Stimulated activated CD8-positive, alpha-beta memory T cell treated with anti-CD3 and anti-CD28 coated beads, Interleukin-4, amount 100 ng/mL, for 1 hour (primary cell): ENCODE measurements around the gene CNMD.
"Not testable (repeated sequence)": the region's sequence is repeated elsewhere in the genome, so short reads cannot be mapped to it uniquely, and the experiment has no call there.

ENCODE experiments used
- DNase-seq, 2 donors: peaks; one replicate each; pipeline ENCODE4 v3.0.0-alpha.2; 2020; ENCODE audit warnings: low read depth in 2 of 2, low spot score in 1 of 2

Gene CNMD

GRCh38 chr13:52744842-52745375 is 5.3 kb upstream of the CNMD start:
- DNase-seq = no peak

- DNase-seq = no peak
Measured at GRCh38 chr13:52743988-52744387, 4.4 kb upstream of the CNMD start.

DNA sequence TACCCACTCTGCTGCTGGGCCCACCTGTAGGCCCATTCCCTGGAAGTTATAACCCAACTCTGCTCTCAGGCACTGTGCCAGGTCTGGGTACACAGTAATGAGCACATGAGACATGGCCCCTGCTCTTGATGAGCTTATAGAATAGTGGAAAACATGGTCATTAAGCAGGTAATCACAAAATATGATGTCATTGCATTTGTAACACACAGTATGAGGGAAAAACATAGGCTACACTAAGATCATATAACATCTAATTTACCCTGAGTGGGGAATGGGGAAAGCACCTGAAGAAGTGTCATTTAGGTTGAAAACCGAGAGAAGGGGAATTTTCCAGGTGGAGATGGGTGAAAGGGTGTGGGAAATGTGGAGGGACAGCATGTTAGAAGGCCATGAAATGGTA is 3.9 kb upstream of the CNMD start:
- DNase-seq = no peak

- no peak for DNase-seq
Measured at GRCh38 chr13:52738719-52739467, 727 bp downstream of the CNMD start.

DNA sequence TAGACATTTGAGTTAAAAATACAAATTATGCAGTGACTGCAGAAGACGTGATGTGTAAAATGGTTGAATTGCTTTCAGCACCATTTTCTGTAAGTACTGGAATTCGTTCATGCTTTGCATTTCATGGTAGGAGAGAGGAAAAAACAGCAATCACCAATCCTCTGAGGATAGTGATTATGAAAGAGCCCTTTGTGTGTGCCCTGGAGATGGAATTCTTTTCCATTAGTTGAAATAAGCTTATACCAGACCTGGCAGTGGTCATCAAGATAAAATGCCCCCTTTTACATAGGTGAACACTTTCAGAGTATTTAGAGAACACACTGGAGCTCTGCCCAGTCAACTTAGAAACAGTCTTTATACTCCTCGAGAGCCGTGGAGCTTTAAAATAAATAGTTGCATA is 1.7 kb downstream of the CNMD start:
- no peak for DNase-seq

- no peak for DNase-seq
Measured at GRCh38 chr13:52737451-52737850, 2.2 kb downstream of the CNMD start.

- no peak for DNase-seq
Measured at GRCh38 chr13:52736891-52737290, 2.7 kb downstream of the CNMD start.

DNA sequence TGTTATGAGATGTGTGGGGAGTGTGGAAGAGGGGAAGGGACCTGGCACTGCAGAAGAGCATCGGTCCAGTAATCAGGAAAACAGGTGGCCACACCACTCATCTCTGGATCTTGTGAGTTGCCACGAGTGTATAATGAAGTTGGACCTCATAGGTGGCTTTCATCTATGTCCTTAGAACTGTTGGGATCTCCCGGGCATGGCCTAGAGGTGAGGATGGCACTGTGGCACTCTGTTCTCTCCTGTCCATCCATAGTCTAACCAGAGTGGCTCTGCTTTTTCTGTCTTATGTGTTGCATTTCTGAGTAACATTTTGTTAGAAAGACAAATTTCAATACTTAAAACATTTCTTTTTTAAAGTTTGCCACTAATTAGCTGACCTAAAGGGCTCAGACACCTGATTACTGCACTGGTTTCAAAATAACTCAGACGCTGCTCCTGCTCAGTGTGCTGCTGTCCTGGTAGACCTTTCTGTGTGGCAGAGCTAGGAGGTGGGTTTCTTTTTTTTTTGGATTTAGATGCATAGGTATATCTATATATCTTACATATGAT is 5.5 kb downstream of the CNMD start:
- DNase-seq = no peak

DNA sequence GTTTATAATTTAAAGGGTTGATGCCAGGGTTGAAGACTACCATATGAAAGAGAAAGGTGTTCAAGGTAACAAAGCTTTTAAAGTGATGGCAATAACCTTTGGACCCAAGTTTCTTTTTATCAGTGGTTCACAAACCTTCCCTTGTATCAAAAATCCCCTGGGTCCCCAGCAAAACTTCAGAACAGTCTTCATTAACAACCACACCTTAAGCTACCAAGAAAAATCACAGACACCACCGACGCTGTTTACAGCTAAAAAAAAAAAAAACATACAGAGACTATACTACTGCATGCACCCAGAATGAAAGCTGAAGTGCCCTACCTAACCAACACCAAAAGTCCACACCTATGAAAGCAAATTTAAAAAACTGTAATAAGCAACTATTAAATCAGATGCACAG is 13.4 kb downstream of the CNMD start:
- no peak for DNase-seq

GRCh38 chr13:52725302-52725701 is 14.3 kb downstream of the CNMD start:
- no peak for DNase-seq

DNA sequence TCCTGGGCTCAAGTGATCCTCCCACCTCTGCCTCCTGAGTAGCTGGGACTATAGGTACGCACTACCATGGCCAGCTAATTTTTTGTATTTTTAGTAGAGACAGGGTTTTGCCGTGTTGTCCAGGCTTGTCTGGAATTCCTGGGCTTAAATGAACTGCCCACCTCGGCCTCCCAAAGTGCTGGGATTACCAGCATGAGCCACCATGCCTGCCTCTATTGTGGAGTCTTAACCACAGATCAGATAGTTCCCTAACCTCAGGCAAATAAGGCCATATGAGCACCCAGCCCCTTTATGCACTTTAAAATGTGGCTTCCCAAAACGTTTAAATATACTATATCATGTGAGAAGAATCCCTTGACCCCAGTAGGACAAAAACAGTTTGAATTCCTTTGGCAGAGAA is 16.4 kb downstream of the CNMD start:
- no peak for DNase-seq

- DNase-seq = not testable (repeated sequence)
Measured at GRCh38 chr13:52721356-52721755, 18.3 kb downstream of the CNMD start.

- DNase-seq = not testable (repeated sequence)
Measured at GRCh38 chr13:52720904-52721303, 18.7 kb downstream of the CNMD start.

DNA sequence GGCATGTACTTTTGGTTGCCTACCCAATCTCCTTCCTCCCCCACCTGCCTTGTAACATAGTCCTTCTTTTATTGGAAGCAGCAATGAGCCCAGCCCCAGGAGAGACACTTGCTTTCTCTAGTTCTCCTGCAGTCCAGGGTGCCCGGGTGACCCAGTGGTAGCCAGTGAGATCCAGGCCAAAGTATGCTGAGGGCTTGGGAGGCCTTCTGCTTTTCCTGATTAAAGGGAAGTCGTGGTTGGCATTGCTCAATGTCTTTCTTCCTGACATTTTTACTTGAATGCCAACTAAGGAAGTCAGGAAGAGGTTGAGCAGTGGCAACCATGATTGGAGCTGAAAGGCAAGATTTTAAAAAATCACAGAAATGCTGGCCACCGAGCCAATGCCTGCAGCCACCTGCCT is 25.7 kb downstream of the CNMD start:
- no peak for DNase-seq

DNA sequence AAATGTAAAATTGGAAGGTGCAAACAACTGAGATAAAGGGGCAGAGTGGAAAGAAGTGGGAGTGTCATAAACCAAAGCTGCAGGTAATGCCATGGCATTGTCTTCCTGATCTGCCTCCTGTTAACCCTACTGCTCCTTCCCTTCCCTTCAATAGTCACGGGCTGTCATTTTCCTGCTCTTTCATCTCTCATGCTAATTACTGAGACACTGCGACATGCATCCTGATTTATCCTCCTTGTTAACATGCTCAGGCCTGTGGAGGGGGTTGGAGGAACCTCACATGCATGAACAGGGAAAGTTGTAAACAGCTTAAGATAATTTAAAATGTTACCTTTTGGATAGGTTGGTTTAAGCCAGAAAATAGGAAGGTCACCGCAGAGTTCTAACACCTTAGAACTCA is 27.2 kb downstream of the CNMD start:
- DNase-seq = no peak

DNA sequence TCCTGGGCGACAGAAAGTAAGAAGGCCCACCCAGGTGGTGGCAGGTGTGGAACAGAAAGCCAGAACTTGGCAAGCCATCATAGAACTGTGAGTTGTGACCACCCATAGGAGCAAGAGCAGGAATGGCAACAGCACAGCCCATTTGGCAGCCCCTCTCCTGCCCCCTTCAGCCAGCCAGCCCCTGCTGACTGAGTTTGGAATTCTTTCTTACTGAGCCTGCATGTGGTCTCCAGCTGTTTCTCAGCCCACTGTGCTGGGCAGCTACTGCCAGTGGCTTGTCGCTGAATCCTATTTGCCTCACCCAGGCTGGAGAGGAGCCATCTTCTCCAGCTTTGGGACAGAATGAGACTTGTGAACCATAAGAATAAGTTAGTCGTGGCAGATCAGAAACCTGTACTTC is 28.3 kb downstream of the CNMD start:
- no peak for DNase-seq

GRCh38 chr13:52708266-52708665 is 31.4 kb downstream of the CNMD start:
- DNase-seq = not testable (repeated sequence)

DNA sequence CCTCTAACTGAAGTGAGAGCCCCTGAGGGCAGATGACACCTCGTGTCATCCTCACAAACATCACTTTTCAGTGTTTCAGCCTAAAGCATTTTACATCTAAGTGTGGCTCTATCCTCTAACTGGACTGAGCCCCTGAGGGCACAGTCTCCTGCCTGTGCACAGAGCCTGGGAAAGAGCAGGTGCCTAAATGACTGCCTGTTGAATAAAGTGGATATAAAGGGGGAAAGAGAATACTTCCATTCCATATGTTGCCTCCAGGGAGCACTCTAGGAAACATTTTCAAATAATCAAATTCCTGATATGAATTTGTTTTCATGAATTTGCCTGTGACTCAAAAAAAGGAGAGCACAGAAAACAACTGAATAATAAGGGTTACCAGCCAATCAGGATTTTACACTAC is 32.2 kb downstream of the CNMD start:
- no peak for DNase-seq

- DNase-seq = no peak
Measured at GRCh38 chr13:52706081-52706480, 33.5 kb downstream of the CNMD start.

- DNase-seq = no peak
Measured at GRCh38 chr13:52703482-52703881, 36.1 kb downstream of the CNMD start.

GRCh38 chr13:52701728-52702465 is 37.7 kb downstream of the CNMD start:
- DNase-seq = no peak

GRCh38 chr13:52696566-52696965 is 43.1 kb downstream of the CNMD start:
- no peak for DNase-seq
